GM18511 (cell line): ENCODE results near the gene FOXK1.
A peak's percentile ranks its signal among the peaks of the same experiment; 100 is the strongest.

Experiments used
- ATAC-seq: cut with Tn5 transposase; IDR thresholded peaks from one replicate; pipeline ENCODE4 v1.9.1; 2021; ENCODE audit warnings: mild to moderate bottlenecking, moderate library complexity; ENCODE audit not compliant: unreplicated experiment

Gene FOXK1

GRCh38 chr7:4718075-4718474, 36.0 kb downstream of the FOXK1 start:
- no peak for ATAC-seq

- ATAC-seq = peak; percentile 26
These were observed 38.1 kb downstream of the FOXK1 start for GRCh38 chr7:4720225-4720624.

GRCh38 chr7:4722308-4722707, 40.2 kb downstream of the FOXK1 start:
- no peak for ATAC-seq

DNA sequence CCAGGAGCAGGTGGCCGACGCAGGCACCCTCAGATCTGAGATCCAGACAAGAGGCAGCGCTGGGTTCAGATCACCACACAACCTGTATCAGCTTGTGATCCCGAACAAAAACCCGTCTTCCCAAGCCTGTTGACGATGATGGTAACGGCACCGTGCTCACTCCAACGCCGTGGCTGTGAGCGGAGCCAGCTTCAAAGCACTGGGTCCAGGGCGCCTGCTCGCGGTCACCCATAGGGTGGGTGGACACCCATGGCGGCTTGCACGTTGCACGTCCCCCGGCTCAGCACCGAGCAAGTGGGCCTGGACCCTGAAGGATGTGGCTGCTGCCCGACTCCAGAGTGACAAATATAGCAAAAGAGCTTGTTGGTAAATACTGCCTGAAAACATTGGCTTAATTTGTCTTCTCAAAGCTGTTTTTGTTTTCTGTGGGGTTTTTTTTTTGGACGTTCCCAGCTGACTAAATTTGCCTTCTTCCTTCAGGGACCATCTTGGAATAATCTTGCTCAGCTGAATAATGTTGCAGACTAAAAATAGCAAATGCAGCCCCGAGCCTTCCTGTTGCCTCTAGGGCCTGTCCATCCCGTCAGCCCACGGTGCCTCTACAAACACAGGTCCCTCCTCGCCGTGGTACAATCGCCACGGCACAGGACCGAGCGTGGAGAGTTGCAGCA, 41.0 kb downstream of the FOXK1 start:
- ATAC-seq = no peak

DNA sequence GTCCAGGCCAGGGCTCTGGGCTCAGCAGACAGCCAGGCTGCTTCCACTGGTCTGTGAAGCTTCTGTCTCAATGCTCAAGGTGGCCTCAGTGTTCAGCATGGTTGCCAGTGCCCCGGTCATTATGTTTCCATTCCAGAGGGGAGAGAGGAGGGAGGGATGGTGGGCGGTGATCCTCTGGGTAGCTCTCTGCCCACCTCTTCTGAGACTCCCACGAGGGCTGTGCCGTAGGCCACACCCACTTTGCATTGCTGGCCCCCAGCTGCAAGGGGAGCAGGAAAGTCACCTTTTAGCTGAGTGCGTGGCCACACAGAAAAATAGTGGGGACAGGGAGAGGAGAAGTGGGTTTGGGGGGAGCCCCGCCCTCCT, 42.5 kb downstream of the FOXK1 start:
- peak; percentile 25 for ATAC-seq

- ATAC-seq = peak; percentile 88
These were observed 43.1 kb downstream of the FOXK1 start for GRCh38 chr7:4725014-4725849.

- ATAC-seq = no peak
These were observed 43.9 kb downstream of the FOXK1 start for GRCh38 chr7:4725850-4726450.

DNA sequence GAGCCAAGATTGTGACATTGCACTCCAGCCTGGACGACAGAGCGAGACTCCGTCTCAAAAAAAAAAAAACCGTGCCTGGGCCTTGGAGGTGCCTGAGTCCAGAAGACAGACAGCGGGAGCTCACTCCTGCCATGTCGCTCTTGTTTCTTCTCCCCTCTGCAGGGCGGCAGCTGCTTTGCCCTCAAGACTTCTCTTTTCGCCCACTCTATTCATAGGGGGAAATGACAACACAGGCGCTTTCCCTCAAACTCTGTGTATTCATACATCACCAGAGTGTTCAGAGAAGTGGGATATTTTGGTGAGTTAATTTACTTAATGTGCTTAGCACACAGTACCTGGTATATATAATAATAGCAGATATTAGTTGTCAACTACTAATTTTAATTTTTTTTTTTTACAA, 44.5 kb downstream of the FOXK1 start:
- no peak for ATAC-seq

DNA sequence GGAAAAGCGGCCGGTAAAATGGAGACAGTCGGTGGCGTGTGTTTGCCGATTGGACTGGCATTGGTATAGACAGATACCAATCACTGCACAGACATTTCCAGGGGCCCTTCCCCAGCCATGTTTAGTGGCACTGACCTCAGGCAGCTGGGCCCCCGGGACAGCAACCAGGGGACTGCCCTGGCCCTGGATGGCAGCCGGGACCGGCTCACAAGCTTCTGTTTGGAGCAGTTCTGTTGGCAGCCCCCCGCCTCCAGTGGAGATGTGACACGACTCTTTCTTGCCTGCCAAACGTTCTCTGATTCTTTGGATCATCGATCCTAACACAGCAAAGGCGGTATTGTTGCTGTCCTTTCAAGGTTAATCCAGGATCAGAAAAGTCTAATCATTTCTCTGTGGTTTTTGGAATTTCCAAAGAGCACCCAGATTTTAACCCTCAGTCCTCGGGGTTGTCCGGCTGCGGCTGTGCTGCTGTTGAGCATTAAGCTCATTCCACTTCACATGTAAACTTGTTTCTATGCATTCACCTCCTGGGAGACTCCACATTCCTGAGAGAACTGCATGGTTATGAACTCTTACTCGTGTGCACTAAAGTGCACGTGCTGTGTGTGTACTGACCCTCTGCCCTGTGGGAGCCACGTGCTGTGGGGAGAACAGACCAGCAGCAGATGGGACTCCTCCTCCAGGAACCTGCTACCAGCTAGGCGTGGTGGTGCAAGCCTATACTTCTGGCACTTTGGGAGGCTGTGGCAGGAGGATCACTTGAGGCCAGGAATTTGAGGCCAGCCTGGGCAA, 46.0 kb downstream of the FOXK1 start:
- no peak for ATAC-seq

GRCh38 chr7:4729266-4729665, 47.2 kb downstream of the FOXK1 start:
- no peak for ATAC-seq

- ATAC-seq = no peak
These were observed 48.2 kb downstream of the FOXK1 start for GRCh38 chr7:4730276-4730675.

- ATAC-seq = no peak
These were observed 48.9 kb downstream of the FOXK1 start for GRCh38 chr7:4730971-4731370.

DNA sequence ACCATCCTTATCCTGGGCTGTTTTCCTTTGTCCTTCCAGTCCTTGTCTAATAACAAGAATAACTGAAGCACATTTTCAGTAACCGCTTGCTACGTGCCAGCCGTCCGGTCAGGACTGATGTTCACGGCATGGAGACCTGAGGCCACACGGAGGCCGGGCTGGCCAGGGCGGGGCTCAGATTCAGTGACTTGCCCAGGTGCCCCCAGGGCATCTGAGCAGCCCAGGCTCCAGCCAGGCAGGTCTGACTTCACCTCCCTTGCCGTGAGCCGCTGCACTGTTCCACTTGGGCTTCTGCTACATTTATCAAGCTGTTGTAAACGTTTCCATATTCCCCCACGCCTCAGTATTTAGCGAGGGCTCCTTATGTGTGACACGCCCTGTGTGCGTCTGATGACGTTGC, 49.7 kb downstream of the FOXK1 start:
- ATAC-seq = no peak

DNA sequence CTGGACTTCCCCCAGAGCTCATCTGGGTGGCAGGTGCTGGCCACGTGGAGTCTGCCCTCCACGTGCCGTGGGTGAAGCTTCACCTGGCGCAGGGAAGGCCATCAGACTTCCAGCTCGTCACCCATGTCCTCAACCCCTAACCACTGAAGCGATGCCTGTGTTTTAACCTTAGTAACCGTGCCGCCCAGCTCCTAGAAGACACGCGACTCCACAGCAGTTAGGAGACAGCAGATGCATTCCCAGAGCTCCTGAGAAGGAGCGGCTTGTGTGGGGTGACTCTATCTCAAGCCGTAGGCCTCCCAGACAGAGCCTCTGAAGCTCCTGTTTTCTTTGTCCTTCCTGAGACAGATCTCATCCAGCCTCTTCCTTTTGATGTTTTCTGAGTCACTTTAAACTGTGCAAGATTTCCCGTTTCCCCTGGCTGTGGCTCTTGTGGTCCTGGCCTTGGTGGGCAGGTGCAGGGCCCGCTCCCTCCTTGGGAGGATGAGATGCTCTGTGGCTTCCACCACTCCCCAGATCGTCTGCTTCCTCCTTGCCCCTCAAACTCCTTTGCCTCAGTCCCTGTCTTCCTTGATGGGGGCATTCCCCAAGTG, 51.9 kb downstream of the FOXK1 start:
- ATAC-seq = no peak

GRCh38 chr7:4734587-4735345, 52.7 kb downstream of the FOXK1 start:
- ATAC-seq = no peak

DNA sequence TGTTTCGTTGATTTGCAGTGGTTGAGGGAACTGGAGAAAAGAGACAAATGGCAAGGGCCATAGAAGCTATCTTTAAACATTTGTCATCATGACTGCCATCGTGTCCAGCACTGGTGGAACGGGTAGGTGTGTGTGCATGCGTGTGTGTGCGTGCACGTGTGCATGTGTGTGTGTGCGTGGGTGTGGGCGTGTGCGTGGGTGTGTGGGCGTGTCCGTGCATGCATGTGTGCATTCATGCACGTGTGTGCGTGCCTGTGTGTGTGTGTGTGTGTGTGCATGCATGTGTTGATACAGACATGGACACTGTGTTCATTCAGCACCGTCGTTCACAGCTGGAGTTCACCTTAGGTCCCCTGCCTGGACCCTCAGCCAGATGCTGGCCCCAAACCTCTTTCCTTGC, 55.2 kb downstream of the FOXK1 start:
- no peak for ATAC-seq

DNA sequence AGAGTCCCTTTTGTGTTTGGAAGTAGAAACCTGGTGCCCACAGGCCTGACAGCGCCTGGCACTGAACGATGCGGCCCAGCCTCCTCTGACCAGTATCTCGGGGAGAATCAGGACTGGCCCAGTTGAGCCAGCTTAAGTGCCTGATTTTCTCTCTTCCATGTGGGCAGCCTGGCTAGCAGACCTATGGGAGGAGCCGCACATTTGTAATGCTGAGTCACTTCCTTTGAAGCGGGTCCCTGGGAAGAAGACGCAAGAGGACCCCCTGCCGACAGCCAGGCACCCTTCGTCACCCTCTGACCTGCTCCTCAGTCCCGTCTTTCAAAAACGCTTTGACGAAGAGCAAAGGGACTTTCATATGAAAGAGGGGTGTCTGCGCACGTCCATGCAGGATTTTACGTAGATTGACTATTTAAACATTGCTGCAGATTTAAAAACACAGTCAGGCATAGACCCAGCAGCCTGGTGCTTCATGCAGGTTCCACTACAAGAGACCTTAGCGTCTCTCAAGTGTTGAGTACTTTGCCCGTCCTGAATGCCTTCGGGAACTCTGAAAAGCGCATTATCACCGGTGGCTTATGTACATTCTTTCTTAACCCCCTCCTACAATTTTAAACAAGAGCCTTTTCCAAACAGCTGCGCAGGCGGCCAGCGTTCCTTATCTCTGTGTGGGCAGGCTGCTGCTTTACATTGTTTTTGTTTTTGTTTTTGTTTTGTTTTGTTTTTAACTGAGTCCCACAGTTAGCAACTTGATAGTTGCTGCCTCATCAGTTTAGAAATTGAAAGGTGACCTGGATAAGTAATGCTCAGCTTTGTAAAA, 56.8 kb downstream of the FOXK1 start:
- ATAC-seq = no peak

- ATAC-seq = no peak
These were observed 57.5 kb downstream of the FOXK1 start for GRCh38 chr7:4739528-4739992.

DNA sequence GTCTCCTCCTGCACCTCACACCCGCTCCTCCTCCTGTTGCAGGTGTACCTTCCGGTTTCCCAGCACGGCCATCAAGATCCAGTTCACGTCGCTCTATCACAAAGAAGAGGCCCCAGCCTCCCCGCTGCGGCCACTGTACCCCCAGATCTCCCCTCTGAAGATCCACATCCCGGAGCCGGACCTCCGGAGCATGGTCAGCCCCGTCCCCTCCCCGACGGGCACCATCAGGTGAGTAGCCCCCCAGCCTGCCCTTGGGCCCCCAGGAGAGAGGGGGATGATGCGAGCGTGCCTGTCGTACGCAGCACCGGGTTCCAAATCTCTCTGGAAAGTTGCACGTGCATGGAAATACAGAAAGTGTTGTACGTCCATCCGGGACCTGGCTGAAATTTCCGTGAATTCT, 58.7 kb downstream of the FOXK1 start:
- no peak for ATAC-seq
